Measurements from ENCODE around the gene LYVE1.
A peak's percentile ranks its signal among the peaks of the same experiment; 100 is the strongest.

The LYVE1 gene

DNA sequence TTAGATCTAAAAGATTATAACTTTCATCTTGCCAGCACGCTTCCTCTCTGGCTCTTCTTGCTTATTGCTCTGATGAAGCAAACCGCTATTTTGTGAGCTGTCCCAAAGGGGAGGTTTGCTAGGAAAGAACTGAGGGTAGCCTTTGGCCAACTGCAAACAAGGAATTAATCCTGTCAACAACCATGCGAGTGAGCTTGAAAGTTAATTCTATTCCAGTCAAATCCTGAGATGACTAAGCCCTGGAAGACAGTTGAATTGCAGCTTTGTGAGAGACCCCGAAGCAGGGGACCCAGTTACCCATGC is 17.2 kb downstream of the LYVE1 start:
- no peak for DNase-seq

DNA sequence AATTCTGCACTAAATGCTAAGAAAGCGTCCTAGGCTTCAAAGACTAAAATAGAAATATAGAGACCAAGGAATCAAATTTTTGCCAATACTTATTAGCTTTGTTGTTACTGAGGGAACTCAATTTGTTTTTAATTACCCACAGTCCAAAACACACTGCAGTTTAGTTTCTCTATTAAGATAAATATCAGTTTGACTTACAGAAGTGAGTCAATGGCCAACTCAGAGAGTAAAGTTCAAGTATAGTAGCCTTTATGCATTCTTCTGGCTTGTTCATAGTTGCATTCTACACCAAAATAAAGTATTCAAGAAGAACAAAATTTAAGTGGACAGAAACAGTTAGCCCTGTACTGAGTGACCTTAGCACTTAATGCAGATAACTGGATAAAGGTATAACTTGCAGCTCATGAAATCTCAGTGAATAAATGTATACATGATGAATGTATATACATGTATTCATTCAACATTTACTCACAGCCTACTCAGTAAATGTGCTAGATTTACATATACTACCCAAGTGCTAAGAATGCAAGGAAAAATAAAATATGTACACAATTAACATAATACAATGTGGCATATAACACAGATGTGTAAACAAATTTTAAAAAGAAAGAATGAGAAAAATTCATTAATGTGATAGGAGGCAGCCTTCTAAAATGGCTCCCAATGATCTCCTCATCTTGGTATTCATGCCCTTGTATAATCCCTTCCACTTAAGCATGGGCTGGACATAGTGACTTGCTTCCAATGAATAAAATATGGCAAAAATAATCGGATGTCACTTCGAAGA is 17.8 kb downstream of the LYVE1 start:
- DNase-seq, result no peak

DNA sequence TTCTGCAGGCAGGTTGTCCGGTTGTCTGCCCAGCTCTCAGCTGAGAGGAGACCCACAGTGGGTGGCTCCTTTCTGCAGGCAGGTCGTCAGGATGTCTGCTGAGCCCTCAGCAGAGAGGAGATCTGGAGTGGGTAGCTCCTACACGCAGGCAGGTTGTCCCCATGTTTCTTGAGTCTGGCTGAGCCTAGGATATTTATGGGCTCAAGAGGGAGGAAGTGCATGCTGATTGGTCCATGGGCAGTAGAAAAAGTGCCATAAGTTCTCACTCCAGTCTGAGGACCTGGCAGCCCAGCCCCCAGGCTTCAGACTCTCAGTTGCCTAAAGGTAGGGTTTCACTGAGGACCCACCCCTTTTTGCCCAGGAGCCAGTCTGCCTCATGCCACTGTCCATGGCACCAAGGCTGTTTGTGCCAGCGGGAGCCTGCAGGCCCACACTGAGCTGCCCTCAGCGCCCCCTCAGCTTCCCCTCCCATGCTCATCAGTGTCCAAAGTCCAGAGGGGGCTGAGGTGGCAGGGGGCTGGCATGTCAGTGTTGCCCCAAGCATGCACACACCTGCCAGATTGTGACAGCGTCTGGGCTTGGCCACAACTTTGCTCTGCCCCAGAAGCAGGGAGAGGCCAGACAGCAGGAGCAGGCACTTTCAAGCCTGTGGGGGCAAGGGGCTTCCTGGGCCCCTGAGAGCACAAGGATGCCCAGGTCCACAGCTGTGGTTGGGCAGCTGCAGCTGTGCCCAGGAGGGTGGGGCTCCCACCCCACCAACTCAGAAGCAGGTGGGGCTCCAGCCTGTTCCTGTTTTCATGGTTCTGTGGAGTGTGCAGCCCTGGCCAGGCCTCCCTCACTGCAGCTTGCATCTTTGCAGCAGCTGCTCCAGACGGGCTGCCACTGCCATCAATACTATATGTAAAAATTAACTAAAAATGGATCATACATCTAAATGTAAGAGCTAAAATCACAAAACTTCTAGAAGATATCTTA is 23.7 kb downstream of the LYVE1 start:
- DNase-seq, result no peak

DNA sequence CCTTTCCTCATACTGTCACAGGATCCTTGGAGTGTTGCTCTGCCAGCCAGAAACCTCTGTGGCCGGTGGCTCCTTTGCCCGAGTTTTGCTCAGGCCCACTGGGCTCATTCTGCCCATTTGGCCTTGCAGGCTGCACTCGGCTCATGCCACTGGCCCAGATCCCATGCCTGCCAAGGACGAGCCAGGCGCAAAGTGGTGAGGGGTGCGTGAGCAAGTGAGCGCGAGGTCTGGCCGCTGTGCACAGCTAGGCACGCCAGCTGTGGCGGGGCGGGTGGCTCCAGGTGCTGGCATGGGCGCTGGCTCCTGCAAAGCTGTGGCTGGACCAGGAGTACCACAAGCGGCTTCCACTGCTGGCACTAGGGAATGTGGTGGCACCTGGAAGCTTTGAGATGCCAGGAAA is 24.7 kb downstream of the LYVE1 start:
- no peak for DNase-seq

DNA sequence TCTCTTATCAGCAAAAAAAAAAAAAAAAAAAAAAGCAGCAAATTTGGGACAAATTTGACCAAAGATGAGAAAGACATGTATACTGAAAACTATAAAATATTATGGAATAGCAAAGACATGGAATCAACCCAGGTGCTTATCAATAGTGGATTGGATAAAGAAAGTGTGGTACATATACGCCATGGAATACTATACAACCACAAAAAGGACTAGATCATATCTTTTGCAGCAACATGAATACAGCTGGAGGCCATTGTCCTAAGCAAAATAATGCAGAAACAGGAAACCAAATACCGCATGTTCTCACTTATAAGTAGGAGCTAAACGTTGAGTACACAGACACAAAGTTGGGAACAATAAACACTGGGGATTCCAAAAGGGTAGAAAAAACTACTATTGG is 25.7 kb downstream of the LYVE1 start:
- no peak for DNase-seq

DNA sequence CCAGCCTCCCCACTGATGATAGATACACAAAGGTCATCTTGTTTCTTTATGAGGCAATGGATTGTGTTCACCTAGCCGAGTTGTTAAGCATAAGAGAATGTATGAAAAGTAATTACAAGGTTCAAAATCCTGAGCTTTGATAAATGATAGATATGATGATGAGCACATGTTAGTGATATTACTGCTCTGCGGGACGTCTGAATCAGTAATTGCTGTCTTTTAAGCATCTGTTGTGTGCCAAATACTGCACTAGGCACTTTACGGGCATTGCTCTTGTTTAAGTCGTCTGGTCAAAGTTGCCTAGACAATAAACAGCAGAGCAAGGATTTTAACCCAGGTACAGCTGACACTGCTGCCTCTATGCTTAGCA is 26.9 kb downstream of the LYVE1 start:
- no peak for DNase-seq

DNA sequence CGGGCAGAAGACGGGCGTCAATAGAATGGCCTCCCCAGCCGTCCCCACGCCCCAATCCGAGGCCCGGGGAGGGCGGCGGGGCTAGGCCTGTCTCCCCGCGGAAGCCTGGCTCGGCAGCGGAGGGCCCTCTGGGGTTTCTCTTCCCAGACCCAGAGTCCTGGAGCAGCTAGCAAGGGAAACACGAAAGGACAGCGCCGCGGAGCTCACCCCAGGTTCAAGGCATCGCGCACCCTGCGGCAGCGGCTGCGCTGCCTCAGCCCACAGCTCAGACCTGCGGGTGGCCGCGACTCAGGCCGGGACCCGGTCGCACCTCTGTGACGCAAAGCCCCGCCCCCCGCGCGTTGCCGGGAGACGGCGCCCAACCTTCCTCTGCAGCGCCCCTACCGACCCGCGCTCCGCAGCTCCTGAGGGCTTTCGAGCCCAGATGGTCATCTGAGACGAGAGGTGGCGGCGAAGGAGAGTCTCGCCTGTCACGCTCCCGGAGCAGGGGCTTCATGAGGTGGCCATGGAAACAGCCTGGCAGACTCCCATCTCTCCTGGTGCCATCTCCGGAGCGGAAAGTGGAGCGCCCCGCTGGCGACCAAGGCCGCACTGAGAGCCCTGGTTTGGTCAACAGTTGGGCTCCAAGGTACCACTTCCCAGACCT is 27.4 kb downstream of the LYVE1 start, which contains the start of gene RNF141:
Gene RNF141, minus strand, starts transcription at position 273 of the 646 bp plus-strand sequence. CDS start 7,029 bp downstream, outside the sequence.
- DNase-seq, result peak; percentile 93

DNA sequence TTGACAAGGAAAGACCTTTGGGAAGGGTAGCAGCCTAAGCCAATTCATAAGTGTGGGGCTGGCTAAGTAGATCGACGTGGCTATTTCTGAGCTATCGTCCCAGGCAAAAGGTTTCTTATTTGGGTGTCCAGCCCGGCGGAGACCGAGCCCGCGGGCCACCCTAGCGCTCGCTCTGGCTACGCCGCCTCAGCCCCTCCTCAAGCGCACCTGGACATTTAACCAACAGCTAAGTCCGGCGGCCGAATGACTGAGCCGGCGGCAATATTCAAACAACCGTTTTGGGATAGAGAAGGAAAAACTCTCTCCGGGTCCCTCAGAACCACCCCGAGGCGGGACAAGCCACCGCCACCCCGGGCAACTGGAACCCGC is 27.9 kb downstream of the LYVE1 start:
- DNase-seq, result no peak

DNA sequence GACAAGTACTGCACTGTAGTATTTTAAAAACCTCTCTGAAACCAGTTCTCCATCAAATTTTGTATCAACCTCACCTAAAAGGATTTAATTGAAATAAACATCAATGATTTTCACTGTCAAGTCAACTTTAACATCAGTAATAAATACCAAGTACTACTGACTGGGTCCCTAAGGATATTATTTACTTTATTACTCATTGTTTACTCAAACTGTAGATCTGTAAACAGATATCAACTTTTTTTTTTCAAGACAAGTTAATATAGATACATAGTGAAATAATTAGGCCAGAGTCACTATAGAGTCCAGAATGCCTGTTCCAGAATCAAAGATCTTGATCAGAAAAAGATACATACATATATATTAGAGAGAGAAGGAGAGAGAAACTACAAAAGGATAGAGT is 29.1 kb downstream of the LYVE1 start:
- DNase-seq, result no peak

DNA sequence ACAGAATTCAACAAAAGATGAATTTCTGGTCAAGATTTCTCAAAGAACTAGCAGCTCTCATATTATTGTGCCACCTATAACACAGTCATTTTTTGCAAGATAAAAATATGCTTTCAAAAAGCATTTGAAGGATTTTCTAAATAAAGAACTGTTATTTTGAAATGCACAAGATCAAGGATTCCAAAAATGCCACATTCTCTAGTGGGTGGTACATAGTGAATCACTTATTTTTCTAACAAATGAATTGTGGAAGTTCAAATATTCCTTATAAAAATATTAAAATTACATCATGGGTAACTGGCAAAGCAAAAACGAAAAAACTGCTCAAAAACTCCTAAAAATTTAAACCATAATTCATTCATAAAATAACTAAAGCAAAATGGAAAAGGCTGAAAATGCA is 29.5 kb downstream of the LYVE1 start:
- DNase-seq, result no peak

DNA sequence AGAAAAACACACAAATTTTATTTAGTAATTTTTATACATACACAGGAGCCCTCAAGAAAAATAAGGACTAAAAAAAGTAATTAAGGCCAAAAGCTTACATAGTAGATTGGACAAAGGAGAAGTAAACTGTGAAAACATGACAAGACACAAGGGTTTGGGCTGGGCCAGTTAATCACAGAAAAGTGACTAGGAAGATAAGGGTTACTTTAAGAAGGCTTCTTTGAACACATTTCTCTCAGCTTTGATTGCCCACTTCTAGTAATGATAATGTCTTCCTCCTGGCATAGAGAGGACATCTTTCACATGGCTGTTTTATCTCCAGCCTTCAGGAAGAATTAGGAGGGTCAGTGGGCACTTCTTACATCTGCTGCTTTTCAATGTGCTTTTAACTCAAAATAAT is 30.9 kb downstream of the LYVE1 start:
- no peak for DNase-seq

DNA sequence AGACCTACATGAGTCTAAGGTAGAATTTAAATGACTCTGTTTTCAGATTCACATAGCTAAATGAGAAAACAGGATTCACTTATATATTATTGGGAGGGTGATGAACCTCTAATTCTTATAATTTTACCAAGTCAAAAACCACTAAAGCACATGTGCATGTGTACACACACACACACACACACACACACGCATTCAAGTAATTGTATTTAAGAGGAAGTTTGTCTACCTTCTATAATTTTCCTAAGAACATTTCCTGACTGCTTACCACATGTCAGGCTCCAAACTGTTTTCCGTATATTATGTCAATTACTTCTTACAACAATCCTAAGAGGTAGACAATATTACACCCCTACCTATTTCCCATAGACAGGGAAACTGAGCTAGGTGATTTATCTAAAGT is 34.1 kb downstream of the LYVE1 start:
- DNase-seq, result no peak

DNA sequence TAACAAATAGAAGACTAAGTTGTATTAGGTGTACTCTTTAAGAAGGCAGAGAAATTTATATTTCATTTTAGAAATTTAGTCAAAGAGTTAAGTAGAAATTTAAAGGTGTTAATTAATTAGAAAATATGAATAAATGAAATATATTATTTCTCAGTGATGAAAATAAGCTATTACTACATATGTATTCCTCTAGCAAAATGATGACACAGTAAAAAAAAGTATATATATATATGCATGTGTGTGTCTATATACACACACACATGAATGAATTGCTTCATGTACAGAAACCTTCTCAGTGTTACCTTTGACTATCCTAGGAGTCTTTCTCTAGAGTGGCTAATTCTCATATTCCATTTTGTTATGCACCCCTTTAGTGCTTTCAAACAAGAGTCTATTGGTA is 35.1 kb downstream of the LYVE1 start:
- no peak for DNase-seq

DNA sequence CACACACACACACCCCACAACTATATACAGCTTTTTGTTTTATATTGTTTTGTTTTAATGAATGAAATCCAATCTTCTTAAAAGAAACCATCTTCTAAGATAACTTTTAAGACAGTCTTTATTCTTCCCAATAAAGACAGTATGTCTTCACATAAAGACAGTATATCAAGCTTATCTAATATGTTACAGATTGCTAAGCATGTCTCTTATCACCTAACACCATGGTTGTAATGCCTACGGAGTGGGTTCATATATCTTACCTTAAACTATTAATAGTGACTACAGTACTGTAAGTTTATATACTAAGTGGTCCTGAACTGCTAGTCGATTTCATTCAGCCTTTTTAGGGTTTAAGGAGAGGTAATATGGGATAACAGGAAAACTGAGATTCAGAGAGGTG is 35.9 kb downstream of the LYVE1 start:
- no peak for DNase-seq

DNA sequence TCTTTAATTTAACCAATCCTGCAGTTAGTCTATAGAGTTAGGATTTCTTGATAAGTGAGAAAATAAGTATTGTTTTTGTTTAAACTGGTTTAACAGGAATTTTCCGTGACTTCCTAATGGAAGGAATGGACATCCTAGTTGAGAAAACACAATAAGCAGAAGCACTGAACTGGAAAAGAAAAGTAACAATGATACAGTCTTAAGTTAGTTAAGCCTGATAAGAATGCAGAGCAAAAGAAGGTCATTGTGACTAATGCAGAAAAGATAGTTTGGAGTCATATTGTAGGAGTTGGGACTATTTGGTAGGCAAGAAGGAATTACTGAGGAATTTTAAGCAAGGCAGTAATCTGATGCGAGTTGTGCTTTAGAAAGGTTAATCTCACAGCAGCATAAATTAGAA is 39.2 kb downstream of the LYVE1 start:
- no peak for DNase-seq

DNA sequence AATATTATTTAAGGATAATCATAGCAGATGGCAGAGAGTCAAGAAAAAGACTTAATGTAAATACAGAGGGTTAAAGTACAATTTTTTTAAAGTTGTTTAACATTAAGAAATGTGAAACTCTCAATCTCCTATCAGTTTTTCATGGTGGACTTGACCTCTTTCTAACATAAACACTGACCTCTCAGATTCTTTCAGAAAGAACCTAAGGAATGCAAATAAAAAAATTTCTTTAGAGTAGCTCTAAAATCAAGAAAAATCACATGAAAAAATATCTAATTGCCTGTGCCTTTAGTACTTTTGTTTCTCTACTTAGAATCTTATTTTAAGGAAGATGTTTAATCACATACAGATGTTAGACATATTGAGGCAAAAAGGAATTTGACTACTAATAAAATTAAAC is 40.3 kb downstream of the LYVE1 start:
- DNase-seq, result no peak

DNA sequence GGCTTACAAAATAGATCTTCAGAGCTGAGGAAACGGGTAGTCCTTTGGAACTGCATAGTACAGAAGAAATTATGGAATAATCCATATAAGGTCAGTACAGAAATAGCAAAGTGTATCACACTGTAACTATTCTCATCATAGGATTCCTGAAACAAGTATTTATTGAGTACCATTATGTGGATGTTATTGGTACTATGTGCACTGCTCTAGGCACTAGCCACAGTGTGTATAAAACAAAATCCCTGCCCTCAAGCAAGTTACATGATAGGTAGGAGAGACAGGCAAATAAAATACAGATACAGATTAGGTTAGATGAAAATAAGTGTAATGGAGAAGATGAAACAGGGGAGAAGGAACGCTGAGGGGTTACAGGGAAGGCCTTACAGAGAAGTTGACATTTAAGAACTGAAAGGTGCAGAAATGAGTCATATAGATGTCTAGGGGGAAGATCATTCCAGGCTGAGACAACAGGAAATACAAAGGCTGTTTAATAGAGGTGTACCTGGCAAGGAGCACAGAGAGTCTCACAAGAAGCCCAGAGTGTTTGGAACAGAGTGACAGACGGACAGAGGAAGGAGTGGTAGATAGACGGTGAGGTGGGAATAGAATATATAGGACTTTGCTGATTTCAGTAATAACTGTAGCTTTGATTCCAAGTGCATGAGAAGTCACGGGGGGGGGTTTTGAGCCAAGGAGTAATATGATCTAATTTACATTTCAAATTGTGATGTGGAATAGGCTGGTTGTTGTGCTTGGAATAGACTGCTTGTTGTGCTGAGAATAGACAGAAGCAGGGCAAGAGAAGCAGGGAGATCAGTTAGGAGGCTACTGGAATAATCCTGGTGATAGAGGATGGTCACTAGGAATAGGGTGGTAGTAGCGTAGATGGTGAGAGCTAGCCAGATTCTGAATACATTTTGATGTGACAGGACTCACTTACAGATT is 41.2 kb downstream of the LYVE1 start:
- no peak for DNase-seq

DNA sequence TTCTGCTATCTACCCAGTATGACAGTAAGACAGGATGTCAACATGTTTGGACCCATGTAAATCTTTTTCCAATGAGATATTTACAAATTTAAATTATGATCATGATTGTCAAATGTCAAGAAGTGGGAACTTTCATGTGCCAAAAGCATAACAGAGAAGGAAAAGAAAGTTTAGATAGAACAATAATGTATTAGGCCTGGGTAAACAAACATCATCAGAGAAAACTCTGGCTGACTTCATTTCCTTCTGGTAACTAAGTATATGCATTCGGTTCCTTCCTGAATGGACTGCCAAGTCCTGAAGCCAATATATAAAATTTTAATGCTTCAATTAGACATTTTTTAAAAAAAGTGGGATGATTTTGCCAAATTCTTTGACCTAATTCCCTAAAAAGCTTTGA is 44.0 kb downstream of the LYVE1 start:
- DNase-seq, result no peak

DNA sequence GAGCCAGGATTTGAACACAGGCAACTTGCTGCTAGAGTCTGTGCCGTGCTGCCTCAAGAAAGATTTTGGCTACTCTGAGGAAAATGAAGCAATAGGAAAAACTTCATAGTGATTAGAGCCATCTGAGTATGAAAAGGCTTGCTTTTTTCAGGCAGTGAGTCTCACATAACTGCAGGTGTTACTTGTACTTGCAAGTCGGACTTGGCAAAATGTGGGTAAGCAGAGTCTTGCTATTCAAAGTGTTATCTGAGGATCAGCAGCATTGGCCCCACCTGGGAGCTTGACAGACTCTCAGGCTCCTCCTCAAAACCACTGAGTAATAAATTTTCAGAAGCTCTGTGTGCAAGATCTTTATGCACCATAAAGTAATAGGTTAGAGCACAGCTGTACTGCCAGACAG is 45.5 kb downstream of the LYVE1 start:
- no peak for DNase-seq

DNA sequence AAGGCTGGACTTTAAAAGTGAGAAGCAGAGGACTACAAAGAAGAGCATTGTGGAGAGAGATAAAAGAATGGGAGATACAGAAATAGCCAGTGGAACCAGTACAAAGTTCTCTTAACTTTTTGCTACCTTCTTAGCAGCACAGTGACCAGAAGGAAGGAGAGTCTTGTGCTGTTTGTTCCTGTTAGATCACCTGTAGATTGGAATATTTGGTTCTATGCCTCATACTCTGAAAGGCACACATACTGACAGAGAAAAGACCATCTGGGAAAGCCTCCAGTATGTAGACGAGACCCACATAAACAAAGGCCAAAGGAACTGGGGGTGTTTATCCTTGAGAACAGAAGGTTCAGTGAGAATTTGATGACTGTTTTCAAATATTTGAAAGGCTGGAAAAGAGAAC is 46.2 kb downstream of the LYVE1 start:
- no peak for DNase-seq

DNA sequence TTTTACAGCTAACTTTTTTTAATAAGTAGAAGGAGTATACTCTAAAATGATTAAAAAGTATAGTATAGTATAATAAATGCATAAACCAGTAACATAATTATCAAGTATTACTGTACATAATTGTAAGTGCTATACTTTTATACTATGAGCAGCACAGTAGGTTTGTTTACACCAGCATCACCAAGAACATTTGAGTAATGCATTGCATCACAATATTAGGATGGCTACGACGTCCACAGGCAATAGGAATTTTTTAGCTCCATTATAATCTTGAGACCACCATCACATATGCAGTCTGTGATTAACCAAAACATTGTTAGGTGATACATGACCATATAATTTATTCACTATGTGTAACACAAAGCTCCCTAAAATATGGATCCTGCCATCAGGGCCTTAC is 47.9 kb downstream of the LYVE1 start:
- no peak for DNase-seq

DNA sequence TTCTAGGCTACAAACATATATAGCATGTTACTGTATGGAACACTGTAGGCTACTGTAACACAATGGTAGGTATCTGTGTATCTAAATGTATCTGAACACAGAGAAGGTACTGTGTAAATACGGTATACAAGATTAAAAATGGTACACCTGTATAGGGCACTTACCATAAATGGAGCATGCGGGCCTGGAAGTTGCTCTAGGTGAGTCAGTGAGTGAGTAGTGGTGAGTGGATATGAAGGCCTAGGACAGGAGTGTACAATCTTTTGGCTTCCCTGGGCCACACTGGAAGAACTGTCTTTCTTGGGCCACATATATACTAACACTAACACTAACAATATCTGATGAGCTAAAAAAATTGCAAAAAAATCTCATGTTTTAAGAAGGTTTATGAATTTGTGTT is 48.8 kb downstream of the LYVE1 start:
- DNase-seq, result no peak

DNA sequence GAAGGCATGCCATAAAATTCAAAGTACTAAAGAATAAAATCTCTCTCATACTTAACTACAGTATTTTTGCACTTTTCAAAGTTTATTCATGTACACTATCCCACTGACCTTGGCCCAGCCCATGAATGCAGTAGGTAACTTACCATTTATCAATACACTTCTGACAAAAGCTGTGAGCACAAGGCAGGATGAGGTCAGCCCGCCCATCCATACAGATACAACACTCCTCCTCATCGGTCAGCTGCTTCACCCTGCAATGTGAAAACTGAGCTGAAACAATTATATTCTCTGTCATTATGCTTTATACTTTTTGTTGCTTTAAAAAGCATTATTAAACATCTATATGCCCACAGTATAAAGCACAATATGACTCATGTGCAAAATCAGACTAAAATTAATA is 49.6 kb downstream of the LYVE1 start:
- DNase-seq, result no peak

All from CD4-positive, alpha-beta T cell treated with Interleukin-12 subunit alpha and Interleukin-12 subunit beta, for 1 hour (primary cell).